HepG2 (cell line): ENCODE measurements around the gene ABHD2. TPM values are rescaled to one million over a fixed set of nuclear protein-coding genes. Genes with fewer than 3 reads are reported as not detected.

Experiments
- ATAC-seq: fragments of 200-7000 bp; cut with Tn5 transposase; 3 replicates; pipeline ENCODE4 v1.9.1; 2020; ENCODE audit warnings: mild to moderate bottlenecking, moderate library complexity
- BruUV-seq: library from RNA; stranded (reverse); fragments of 400-500 nt; replicated peaks from 2 replicates; lab custom pipeline; 2021; lab: Mats Ljungman, UMichigan
- CTCF ChIA-PET: fragments of 300-600 bp; formaldehyde crosslinking; extraction: SDS; loops from one replicate; lab custom pipeline; 2021; ENCODE audit warnings: low total read pairs, inconsistent platforms, low intra/inter-chr PET ratio; lab: Yijun Ruan, JAX
- POLR2A ChIA-PET: fragments of 350-600 bp; sonication (Branson Sonifier 250); formaldehyde crosslinking; loops from one replicate; lab custom pipeline; 2020; ENCODE audit warnings: antibody characterized with exemption, inconsistent platforms; lab: Yijun Ruan, JAX
- DNase-seq: peaks from one replicate; pipeline ENCODE4 v3.0.0-alpha.2; 2015; ENCODE audit warnings: low spot score
- FAIRE-seq: peaks from 3 replicates; lab custom pipeline; 2011; peaks lifted over from hg19 to GRCh38; lab: Jason Lieb, UNC
- H2AFZ ChIP-seq: one replicate; pipeline ENCODE4 v1.6.1; 2011; ENCODE audit warnings: low read length, inconsistent platforms
- H3K27ac ChIP-seq: fragments of 300-600 bp; 3 replicates; pipeline ENCODE4 v1.8.0; 2011; ENCODE audit warnings: mixed run types, mild to moderate bottlenecking, mixed read lengths, low read length, inconsistent platforms; ENCODE audit not compliant: insufficient read depth; ENCODE audit errors: extremely low read length
- H3K27me3 ChIP-seq, 2 experiments: fragments of 200-600 bp in 1 of 2; 2 replicates in 1 of 2; 3 replicates in 1 of 2; pipeline versions ENCODE4 v1.6.0 to v1.8.0; 2011; ENCODE audit warnings: low read length in 2 of 2, mild to moderate bottlenecking in 2 of 2, moderate library complexity in 2 of 2, inconsistent platforms in 1 of 2; ENCODE audit not compliant: insufficient read depth in 2 of 2, control insufficient read depth in 1 of 2
- H3K36me3 ChIP-seq, 2 experiments: fragments of 200-600 bp in 1 of 2; replicated peaks in 1 of 2; 2 replicates in 1 of 2; 3 replicates in 1 of 2; pipeline versions ENCODE4 v1.5.1 to v1.8.0; 2011; ENCODE audit warnings: low read length in 2 of 2, inconsistent platforms in 1 of 2; ENCODE audit not compliant: insufficient read depth in 2 of 2, control insufficient read depth in 1 of 2
- H3K4me1 ChIP-seq: 2 replicates; pipeline ENCODE4 v1.5.1; 2012; ENCODE audit warnings: low read length, inconsistent platforms; ENCODE audit not compliant: insufficient read depth
- H3K4me2 ChIP-seq: 2 replicates; pipeline ENCODE4 v1.6.0; 2011; ENCODE audit warnings: low read depth, low read length, inconsistent platforms
- H3K4me3 ChIP-seq, 3 experiments: fragments of 200-600 bp in 1 of 3; sonication (generic), shearing (Covaris generic) in 1 of 3; replicated peaks in 1 of 3; 2 replicates each; pipeline ENCODE4 v1.5.1; 2011 to 2016; ENCODE audit warnings: low read length in 3 of 3, inconsistent platforms in 2 of 3, low read depth in 2 of 3, mild to moderate bottlenecking in 2 of 3, control low read depth in 1 of 3, mixed read lengths in 1 of 3; ENCODE audit not compliant: insufficient read depth in 1 of 3
- H3K79me2 ChIP-seq: one replicate; pipeline ENCODE4 v1.6.1; 2011; ENCODE audit warnings: low read length, inconsistent platforms; ENCODE audit not compliant: insufficient read depth
- H3K9ac ChIP-seq: 2 replicates; pipeline ENCODE4 v1.6.0; 2011; ENCODE audit warnings: mild to moderate bottlenecking, low read depth, low read length, inconsistent platforms; ENCODE audit not compliant: insufficient read depth
- H3K9me3 ChIP-seq: 2 replicates; pipeline ENCODE4 v1.5.1; 2012; ENCODE audit warnings: mild to moderate bottlenecking, low read length
- H4K20me1 ChIP-seq: 2 replicates; pipeline ENCODE4 v1.6.0; 2011; ENCODE audit warnings: inconsistent platforms, mild to moderate bottlenecking, low read length, moderate library complexity; ENCODE audit not compliant: insufficient read depth
- ARNTL ChIP-seq: sonication (generic); formaldehyde crosslinking; IDR thresholded peaks from 2 replicates; pipeline ENCODE4 v1.4.0; 2020; ENCODE audit warnings: mild to moderate bottlenecking, missing genetic modification reagents
- E2F2 ChIP-seq: sonication (generic); formaldehyde crosslinking; IDR thresholded peaks from 2 replicates; pipeline ENCODE4 v1.4.0; 2020; ENCODE audit warnings: missing genetic modification reagents, borderline replicate concordance
- FOXC1 ChIP-seq: sonication (generic); formaldehyde crosslinking; IDR thresholded peaks from 2 replicates; pipeline ENCODE4 v1.8.0; 2022; ENCODE audit warnings: mild to moderate bottlenecking, missing genetic modification reagents, borderline replicate concordance
- PAWR ChIP-seq: sonication (generic); formaldehyde crosslinking; IDR thresholded peaks from 2 replicates; pipeline ENCODE4 v1.4.0; 2020; ENCODE audit warnings: missing genetic modification reagents, mild to moderate bottlenecking, borderline replicate concordance
- RBAK ChIP-seq: sonication (generic); formaldehyde crosslinking; IDR thresholded peaks from 2 replicates; pipeline ENCODE4 v1.5.1; 2020; ENCODE audit warnings: mild to moderate bottlenecking, missing genetic modification reagents
- RBM22 ChIP-seq: fragments of 200-400 bp; formaldehyde crosslinking; optimal IDR thresholded peaks from 2 replicates; pipeline ENCODE3; 2017; ENCODE audit warnings: mild to moderate bottlenecking, low read length, moderate library complexity
- SIX4 ChIP-seq: sonication (generic); formaldehyde crosslinking; IDR thresholded peaks from 2 replicates; pipeline ENCODE4 v1.4.0; 2020; ENCODE audit warnings: missing genetic modification reagents
- ZNF317 ChIP-seq: sonication (generic); formaldehyde crosslinking; IDR thresholded peaks from 2 replicates; pipeline ENCODE4 v1.5.0; 2020; ENCODE audit warnings: mild to moderate bottlenecking, missing genetic modification reagents
- ZNF766 ChIP-seq: sonication (generic); formaldehyde crosslinking; IDR thresholded peaks from 2 replicates; pipeline ENCODE4 v1.5.0; 2020; ENCODE audit warnings: missing genetic modification reagents, borderline replicate concordance
- WGBS: methylation state at CpG from one replicate; pipeline ENCODE4 v1.1.6; 2017; ENCODE audit warnings: low lambda C conversion rate; 5-methylcytosine and 5-hydroxymethylcytosine counted together
- in situ Hi-C: cut with HindIII; loops from 2 replicates; pipeline ENCODE4 v1.10.0; 2017; ENCODE audit warnings: low pct_unique_long_range_greater_than_20kb; ENCODE audit not compliant: extremely low pct_ligation_motif_present
- intact Hi-C: fragments of 100-400 bp; cut with micrococcal nuclease; formaldehyde crosslinking; loops from one replicate; pipeline ENCODE4 v1.10.0; 2022; ENCODE audit not compliant: unreplicated experiment
- polyA plus RNA-seq, 8 experiments: library from polyadenylated mRNA; depleted of rRNA in 3 of 8; stranded (reverse) in 7 of 8; unstranded in 1 of 8; fragments of >200 nt; fragmentation: Illumina TruSeq in 4 of 8; extraction: Trizol in 4 of 8; gene quantifications; 2 replicates each; pipeline versions ENCODE4 v1.2.1 to v1.2.3, GENCODE V29; 2011 to 2016; ENCODE audit warnings: low read depth in 4 of 8, missing spikeins in 1 of 8, mixed read lengths in 1 of 8; ENCODE audit not compliant: insufficient read depth in 1 of 8
- total RNA-seq, 5 experiments: library from RNA; depleted of rRNA; stranded (reverse); fragments of >200 nt; fragmentation: Illumina TruSeq; extraction: Trizol; gene quantifications; 2 replicates each; pipeline ENCODE4 v1.2.3, GENCODE V29; 2016; ENCODE audit warnings: low read depth in 1 of 5

The ABHD2 gene
- total and polyA plus RNA-seq, 2 of the 13 experiments (the other 11 are each of a cell fraction or from before 2014, with no cell fraction given): 14.8 to 22.4 TPM

GRCh38 chr15:89177116-89177515 is 88.9 kb downstream of the ABHD2 start:
- in situ Hi-C loops (loop anchor here (5.0 to 10.0 kb wide), 2 partner anchors 120 to 272 kb away; no protein-coding TSS in a partner anchor), intact Hi-C loops (loop anchor here (1.0 to 10.0 kb wide), 2 partner anchors 120 to 282 kb away; partner anchors contain the start of gene HAPLN3)
- FAIRE-seq (no peak), DNase-seq (no peak), ATAC-seq (no peak)
- H3K27me3 ChIP-seq: no peaks in the 10 kb centered on the region
- no peak overlapping the region for H3K4me3 ChIP-seq
- H3K79me2 ChIP-seq: no peaks in the 10 kb centered on the region
- H3K36me3 ChIP-seq: peaks cover 8 to 41% of the 10 kb centered on the region in 2 experiments
- BruUV-seq: no TSS peak
- H2AFZ ChIP-seq: no peak overlapping the region
- H3K4me1 ChIP-seq: no peaks in the 10 kb centered on the region
- H3K4me2 ChIP-seq: no peak overlapping the region
- WGBS: 96% methylated on average over 12 of the region's 12 CpGs
- TF ChIP-seq FOXC1 (no peak), SIX4 (CRISPR knock-in tag) (no peak), PAWR (CRISPR knock-in tag) (no peak), RBAK (CRISPR knock-in tag) (no peak), ARNTL (no peak), RBM22 (no peak), ZNF317 (CRISPR knock-in tag) (no peak), ZNF766 (no peak), E2F2 (CRISPR knock-in tag) (no peak)
- H4K20me1 ChIP-seq: no peaks in the 10 kb centered on the region
- CTCF ChIA-PET: interaction anchor here (1.4 to 3.8 kb wide), 2 partner anchors 114 to 121 kb away, joined by 3 to 75 read pairs; no protein-coding TSS in a partner anchor
- H3K9ac ChIP-seq: no peak overlapping the region
- H3K27ac ChIP-seq: no peak overlapping the region
- no peaks in the 10 kb centered on the region for H3K9me3 ChIP-seq
- POLR2A ChIA-PET: interaction anchor here (0.6 to 1.4 kb wide), 2 partner anchors 12 to 113 kb away, joined by 3 read pairs; no protein-coding TSS in a partner anchor
